ENCODE measurements around the gene RMC1. TPM values are rescaled to one million over a fixed set of nuclear protein-coding genes. Genes with fewer than 3 reads are reported as not detected.

Gene RMC1
- total RNA-seq, 2 donors from 2014 or later = 9.9 to 15.5 TPM

DNA sequence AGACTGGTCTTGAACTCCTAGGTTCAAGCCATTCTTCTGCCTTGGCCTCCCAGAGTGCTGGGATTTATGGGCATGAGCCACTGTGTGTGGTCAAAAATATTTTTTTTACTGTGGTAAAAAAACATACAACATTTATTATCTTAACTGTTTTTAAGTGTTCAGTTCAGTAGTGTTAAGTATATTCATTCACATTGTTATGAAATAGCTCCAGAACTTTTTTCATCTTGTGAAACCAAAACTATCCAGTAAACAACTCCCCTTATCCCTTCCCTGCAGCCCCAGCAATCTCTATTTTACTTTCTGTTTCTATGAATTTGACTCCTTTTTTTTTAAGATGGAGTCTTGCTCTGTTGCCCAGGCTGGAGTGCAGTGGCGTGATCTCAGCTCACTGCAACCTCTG, 9.3 kb downstream of the RMC1 start:
- DNase-seq (no peak), ATAC-seq (no peak)
- Histone ChIP-seq H3K36me3 (replicated peaks in 1 of 2; ENCODE audit: insufficient read depth in 1 of 2, low read depth in 2 of 2) (peaks cover 0 to 16% of the 10 kb centered on the region in 2 donors), H3K27me3 (no peaks in the 10 kb centered on the region), H3K4me1 (no peaks in the 10 kb centered on the region), H3K27ac (no peak overlapping the region), H3K4me3 (no peak overlapping the region), H3K9me3 (no peaks in the 10 kb centered on the region)
- no peak for TF ChIP-seq POLR2A (IDR thresholded peaks at IDR 0.05)
- no peak for TF ChIP-seq CTCF (IDR thresholded peaks at IDR 0.05)
- 95 to 100% methylated on average over 1 of the region's 1 CpG for WGBS, 2 donors
- intact Hi-C loops (cut with DNase I) = loop anchor here (10.0 kb wide), 1 partner anchor 62 kb away; no protein-coding TSS in a partner anchor

DNA sequence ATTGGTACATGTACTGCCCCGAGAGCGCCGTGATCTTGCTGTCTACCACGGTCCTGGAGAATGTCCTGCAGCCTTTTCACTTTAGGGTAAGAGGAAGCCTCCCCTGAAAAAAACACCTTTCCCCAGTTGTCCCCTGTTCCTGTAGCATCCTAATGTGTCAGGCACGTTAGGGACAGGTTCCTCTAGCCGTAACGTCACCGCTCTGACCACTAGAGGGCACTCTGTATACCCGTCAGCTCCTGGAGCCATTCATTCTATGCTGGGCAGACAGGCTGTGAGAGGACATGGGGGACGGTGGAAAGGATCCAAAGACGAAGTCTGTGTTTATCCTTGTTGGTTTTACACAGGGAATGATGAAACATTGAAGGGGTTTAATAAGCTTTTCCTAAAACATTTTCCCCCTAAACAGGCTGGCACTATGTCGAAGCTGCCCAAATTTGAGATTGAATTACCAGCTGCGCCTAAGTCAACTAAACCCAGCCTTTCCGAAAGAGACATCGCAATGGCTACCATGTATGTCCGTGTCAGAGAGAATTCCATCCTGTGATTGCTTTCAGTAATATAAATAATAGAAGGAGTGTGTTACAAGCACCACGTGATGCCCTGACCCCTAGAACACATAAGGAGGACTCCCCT, 12.7 kb downstream of the RMC1 start:
- H3K9me3 ChIP-seq = no peaks in the 10 kb centered on the region
- H3K4me1 ChIP-seq = no peaks in the 10 kb centered on the region
- WGBS, 2 donors = 35 to 43% methylated on average over 14 to 17 of the region's 17 CpGs
- no peak overlapping the region for H3K27ac ChIP-seq
- TF ChIP-seq CTCF (IDR thresholded peaks at IDR 0.05) (peak; percentile 53 to 86 (median 74)), POLR2A (IDR thresholded peaks at IDR 0.05) (no peak)
- H3K27me3 ChIP-seq = no peaks in the 10 kb centered on the region
- ATAC-seq (peak; percentile 91), DNase-seq (peak; percentile 75 to 80 (median 76))
- no peak overlapping the region for H3K4me3 ChIP-seq
- peaks cover 3 to 25% of the 10 kb centered on the region in 2 donors for H3K36me3 ChIP-seq (replicated peaks in 1 of 2; ENCODE audit: insufficient read depth in 1 of 2, low read depth in 2 of 2)
- intact Hi-C loops (cut with DNase I) = loop anchor here (10.0 kb wide), 1 partner anchor 59 kb away; no protein-coding TSS in a partner anchor

GRCh38 chr18:23519734-23520133, 16.4 kb downstream of the RMC1 start:
- intact Hi-C loops (cut with DNase I) = loop anchor here (10.0 kb wide), 1 partner anchor 55 kb away; no protein-coding TSS in a partner anchor
- DNase-seq = no peak
- H3K27me3 ChIP-seq = no peaks in the 10 kb centered on the region
- H3K4me3 ChIP-seq = no peak overlapping the region
- 79 to 83% methylated on average over 4 of the region's 4 CpGs for WGBS, 2 donors
- H3K9me3 ChIP-seq = no peaks in the 10 kb centered on the region
- TF ChIP-seq POLR2A (IDR thresholded peaks at IDR 0.05) (no peak), CTCF (IDR thresholded peaks at IDR 0.05) (no peak)
- no peak overlapping the region for H3K27ac ChIP-seq
- no peak for ATAC-seq
- peaks cover 20 to 49% of the 10 kb centered on the region in 2 donors for H3K36me3 ChIP-seq (replicated peaks in 1 of 2; ENCODE audit: insufficient read depth in 1 of 2, low read depth in 2 of 2)
- H3K4me1 ChIP-seq = no peaks in the 10 kb centered on the region

- Histone ChIP-seq H3K27ac (no peak overlapping the region), H3K4me3 (no peak overlapping the region), H3K4me1 (no peaks in the 10 kb centered on the region), H3K27me3 (no peaks in the 10 kb centered on the region), H3K36me3 (replicated peaks in 1 of 2; ENCODE audit: insufficient read depth in 1 of 2, low read depth in 2 of 2) (peaks cover 20 to 53% of the 10 kb centered on the region in 2 donors), H3K9me3 (no peaks in the 10 kb centered on the region)
- 80 to 83% methylated on average over 7 of the region's 7 CpGs for WGBS, 2 donors
- ATAC-seq = no peak
- no peak for TF ChIP-seq CTCF (IDR thresholded peaks at IDR 0.05)
- TF ChIP-seq POLR2A (IDR thresholded peaks at IDR 0.05) = no peak
- no peak for DNase-seq
- intact Hi-C loops (cut with DNase I) = no loop called here
Measured at GRCh38 chr18:23521271-23521670, 18.0 kb downstream of the RMC1 start.

GRCh38 chr18:23521907-23522306, 18.6 kb downstream of the RMC1 start:
- no peaks in the 10 kb centered on the region for H3K9me3 ChIP-seq
- 90 to 92% methylated on average over 6 to 7 of the region's 7 CpGs for WGBS, 2 donors
- DNase-seq (no peak), ATAC-seq (no peak)
- H3K4me3 ChIP-seq = no peak overlapping the region
- intact Hi-C loops (cut with DNase I) = no loop called here
- no peak overlapping the region for H3K27ac ChIP-seq
- no peaks in the 10 kb centered on the region for H3K27me3 ChIP-seq
- peaks cover 20 to 57% of the 10 kb centered on the region in 2 donors for H3K36me3 ChIP-seq (replicated peaks in 1 of 2; ENCODE audit: insufficient read depth in 1 of 2, low read depth in 2 of 2)
- TF ChIP-seq POLR2A (IDR thresholded peaks at IDR 0.05) (no peak), CTCF (IDR thresholded peaks at IDR 0.05) (no peak)
- H3K4me1 ChIP-seq = no peaks in the 10 kb centered on the region
